ENCODE measurements around the gene NANOS3. TPM values are rescaled to one million over a fixed set of nuclear protein-coding genes. Genes with fewer than 3 reads are reported as not detected.

The NANOS3 gene
- total and polyA plus RNA-seq, 2 of the 13 experiments (the other 11 are each of a cell fraction or from before 2014, with no cell fraction given): 0.21 TPM; not detected in 1

GRCh38 chr19:13881692-13882418 lies 4.9 kb downstream of the NANOS3 start:
- BruUV-seq (replicated peaks): no TSS peak
- POLR2A ChIA-PET: interaction anchor here (0.8 to 2.1 kb wide), 5 partner anchors 29 to 255 kb away, joined by 3 to 7 read pairs (median 3); partner anchors contain the start of genes ASF1B and RFX1
- H4K20me1 ChIP-seq (ENCODE audit: insufficient read depth, low read length): no peaks in the 10 kb centered on the region
- peak overlapping the region; percentile 58 for H3K9ac ChIP-seq (ENCODE audit: insufficient read depth, low read depth, low read length)
- H3K79me2 ChIP-seq (ENCODE audit: insufficient read depth, low read length): no peaks in the 10 kb centered on the region
- FAIRE-seq (no peak), ATAC-seq (peak; percentile 23), DNase-seq (ENCODE audit: low spot score) (no peak)
- intact Hi-C loops (cut with micrococcal nuclease; ENCODE audit: unreplicated experiment): loop anchor here (2.0 kb wide), 1 partner anchor 71 kb away; the partner anchor contains the start of gene DCAF15
- H3K9me3 ChIP-seq (ENCODE audit: low read length): no peaks in the 10 kb centered on the region
- H3K27me3 ChIP-seq (ENCODE audit: control insufficient read depth in 1 of 2, insufficient read depth in 2 of 2, low read length in 2 of 2): peaks cover 1 to 21% of the 10 kb centered on the region in 2 experiments; a peak in 3 of 5 replicates
- H3K4me1 ChIP-seq (ENCODE audit: insufficient read depth, low read length): peaks cover 54% of the 10 kb centered on the region
- CTCF ChIA-PET (ENCODE audit: low intra/inter-chr PET ratio, low total read pairs): interaction anchor here (5.0 kb wide), 1 partner anchor 192 kb away, joined by 79 read pairs; the partner anchor contains the start of gene MISP3
- H3K4me3 ChIP-seq (replicated peaks in 1 of 3; ENCODE audit: insufficient read depth in 1 of 3, low read depth in 2 of 3, low read length in 3 of 3): peak overlapping the region; percentile 50 to 74 (median 55)
- in situ Hi-C loops (cut with HindIII; ENCODE audit: extremely low pct_ligation_motif_present, low pct_unique_long_range_greater_than_20kb): loop anchor here (5.0 to 25.0 kb wide), 3 partner anchors 70 to 530 kb away; partner anchors contain the start of genes DCAF15, DDX39A and MISP3
- H3K4me2 ChIP-seq (ENCODE audit: low read depth, low read length): peak overlapping the region; percentile 95
- H2AFZ ChIP-seq (ENCODE audit: low read length): peak overlapping the region; percentile 20
- 28% methylated on average over 14 of the region's 17 CpGs for WGBS (ENCODE audit: low lambda C conversion rate)
- H3K36me3 ChIP-seq (replicated peaks in 1 of 2; ENCODE audit: control insufficient read depth in 1 of 2, insufficient read depth in 2 of 2, low read length in 2 of 2): no peaks in the 10 kb centered on the region
- H3K27ac ChIP-seq (ENCODE audit: extremely low read length, insufficient read depth, low read length): no peak overlapping the region
- TF ChIP-seq, protein P1, sequence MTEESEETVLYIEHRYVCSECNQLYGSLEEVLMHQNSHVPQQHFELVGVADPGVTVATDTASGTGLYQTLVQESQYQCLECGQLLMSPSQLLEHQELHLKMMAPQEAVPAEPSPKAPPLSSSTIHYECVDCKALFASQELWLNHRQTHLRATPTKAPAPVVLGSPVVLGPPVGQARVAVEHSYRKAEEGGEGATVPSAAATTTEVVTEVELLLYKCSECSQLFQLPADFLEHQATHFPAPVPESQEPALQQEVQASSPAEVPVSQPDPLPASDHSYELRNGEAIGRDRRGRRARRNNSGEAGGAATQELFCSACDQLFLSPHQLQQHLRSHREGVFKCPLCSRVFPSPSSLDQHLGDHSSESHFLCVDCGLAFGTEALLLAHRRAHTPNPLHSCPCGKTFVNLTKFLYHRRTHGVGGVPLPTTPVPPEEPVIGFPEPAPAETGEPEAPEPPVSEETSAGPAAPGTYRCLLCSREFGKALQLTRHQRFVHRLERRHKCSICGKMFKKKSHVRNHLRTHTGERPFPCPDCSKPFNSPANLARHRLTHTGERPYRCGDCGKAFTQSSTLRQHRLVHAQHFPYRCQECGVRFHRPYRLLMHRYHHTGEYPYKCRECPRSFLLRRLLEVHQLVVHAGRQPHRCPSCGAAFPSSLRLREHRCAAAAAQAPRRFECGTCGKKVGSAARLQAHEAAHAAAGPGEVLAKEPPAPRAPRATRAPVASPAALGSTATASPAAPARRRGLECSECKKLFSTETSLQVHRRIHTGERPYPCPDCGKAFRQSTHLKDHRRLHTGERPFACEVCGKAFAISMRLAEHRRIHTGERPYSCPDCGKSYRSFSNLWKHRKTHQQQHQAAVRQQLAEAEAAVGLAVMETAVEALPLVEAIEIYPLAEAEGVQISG (CRISPR knock-in tag; IDR thresholded peaks at IDR 0.05): no peak
- TF ChIP-seq, protein P2, sequence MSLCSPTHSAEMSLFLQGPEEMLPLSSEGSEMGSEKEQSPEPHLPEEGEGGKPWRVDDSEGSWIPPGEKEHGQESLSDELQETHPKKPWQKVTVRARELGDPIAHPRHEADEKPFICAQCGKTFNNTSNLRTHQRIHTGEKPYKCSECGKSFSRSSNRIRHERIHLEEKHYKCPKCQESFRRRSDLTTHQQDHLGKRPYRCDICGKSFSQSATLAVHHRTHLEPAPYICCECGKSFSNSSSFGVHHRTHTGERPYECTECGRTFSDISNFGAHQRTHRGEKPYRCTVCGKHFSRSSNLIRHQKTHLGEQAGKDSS (CRISPR knock-in tag; IDR thresholded peaks at IDR 0.05; ENCODE audit: borderline replicate concordance, low read depth): no peak
- TF ChIP-seq, protein P3, sequence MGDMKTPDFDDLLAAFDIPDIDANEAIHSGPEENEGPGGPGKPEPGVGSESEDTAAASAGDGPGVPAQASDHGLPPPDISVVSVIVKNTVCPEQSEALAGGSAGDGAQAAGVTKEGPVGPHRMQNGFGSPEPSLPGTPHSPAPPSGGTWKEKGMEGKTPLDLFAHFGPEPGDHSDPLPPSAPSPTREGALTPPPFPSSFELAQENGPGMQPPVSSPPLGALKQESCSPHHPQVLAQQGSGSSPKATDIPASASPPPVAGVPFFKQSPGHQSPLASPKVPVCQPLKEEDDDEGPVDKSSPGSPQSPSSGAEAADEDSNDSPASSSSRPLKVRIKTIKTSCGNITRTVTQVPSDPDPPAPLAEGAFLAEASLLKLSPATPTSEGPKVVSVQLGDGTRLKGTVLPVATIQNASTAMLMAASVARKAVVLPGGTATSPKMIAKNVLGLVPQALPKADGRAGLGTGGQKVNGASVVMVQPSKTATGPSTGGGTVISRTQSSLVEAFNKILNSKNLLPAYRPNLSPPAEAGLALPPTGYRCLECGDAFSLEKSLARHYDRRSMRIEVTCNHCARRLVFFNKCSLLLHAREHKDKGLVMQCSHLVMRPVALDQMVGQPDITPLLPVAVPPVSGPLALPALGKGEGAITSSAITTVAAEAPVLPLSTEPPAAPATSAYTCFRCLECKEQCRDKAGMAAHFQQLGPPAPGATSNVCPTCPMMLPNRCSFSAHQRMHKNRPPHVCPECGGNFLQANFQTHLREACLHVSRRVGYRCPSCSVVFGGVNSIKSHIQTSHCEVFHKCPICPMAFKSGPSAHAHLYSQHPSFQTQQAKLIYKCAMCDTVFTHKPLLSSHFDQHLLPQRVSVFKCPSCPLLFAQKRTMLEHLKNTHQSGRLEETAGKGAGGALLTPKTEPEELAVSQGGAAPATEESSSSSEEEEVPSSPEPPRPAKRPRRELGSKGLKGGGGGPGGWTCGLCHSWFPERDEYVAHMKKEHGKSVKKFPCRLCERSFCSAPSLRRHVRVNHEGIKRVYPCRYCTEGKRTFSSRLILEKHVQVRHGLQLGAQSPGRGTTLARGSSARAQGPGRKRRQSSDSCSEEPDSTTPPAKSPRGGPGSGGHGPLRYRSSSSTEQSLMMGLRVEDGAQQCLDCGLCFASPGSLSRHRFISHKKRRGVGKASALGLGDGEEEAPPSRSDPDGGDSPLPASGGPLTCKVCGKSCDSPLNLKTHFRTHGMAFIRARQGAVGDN (CRISPR knock-in tag; IDR thresholded peaks at IDR 0.05): peak; percentile 60
- peak; percentile 25; the same call in 1 of the 2 replicates for TF ChIP-seq MYC (CRISPR knock-in tag; IDR thresholded peaks at IDR 0.05; ENCODE audit: borderline replicate concordance)
- TF ChIP-seq SKI (IDR thresholded peaks at IDR 0.05; ENCODE audit: partially characterized antibody): no peak
- TF ChIP-seq PATZ1 (CRISPR knock-in tag; IDR thresholded peaks at IDR 0.05): 0 out of 2 replicates have a peak, but pooled peaks have one; percentile 13
- 0 out of 2 replicates have a peak, but pooled peaks have one; percentile 36 for TF ChIP-seq ZNF572 (CRISPR knock-in tag; IDR thresholded peaks at IDR 0.05)
- peak; percentile 38 for TF ChIP-seq TEAD3 (CRISPR knock-in tag; optimal IDR thresholded peaks at IDR 0.05; ENCODE audit: borderline replicate concordance)
- no peak for TF ChIP-seq TCF7L2 (IDR thresholded peaks at IDR 0.05; ENCODE audit: low read depth, low read length)
- TF ChIP-seq CCDC6 (CRISPR knock-in tag; IDR thresholded peaks at IDR 0.05): no peak
- TF ChIP-seq SALL1 (CRISPR knock-in tag; IDR thresholded peaks at IDR 0.05): 0 out of 2 replicates have a peak, but pooled peaks have one; percentile 4

Measured in HepG2 (cell line).